HepG2 (cell line): ENCODE measurements around the gene NR5A2. TPM values are rescaled to one million over a fixed set of nuclear protein-coding genes. Genes with fewer than 3 reads are reported as not detected.

Experiments used
- ARNT2 ChIP-seq: sonication (generic); formaldehyde crosslinking; IDR thresholded peaks from 2 replicates; pipeline ENCODE4 v1.8.0; 2022; ENCODE audit warnings: mild to moderate bottlenecking, low read depth, missing genetic modification reagents, moderate library complexity
- GATAD1 ChIP-seq: IDR thresholded peaks from 2 replicates; pipeline ENCODE4 v1.6.1; 2016; ENCODE audit warnings: missing genetic modification reagents, missing compliant biosample characterization
- MIER2 ChIP-seq: IDR thresholded peaks from 2 replicates; pipeline ENCODE4 v1.6.1; 2016; ENCODE audit warnings: missing biosample characterization, missing genetic modification reagents
- MTA1 ChIP-seq: sonication (generic); formaldehyde crosslinking; IDR thresholded peaks from 2 replicates; pipeline ENCODE4 v1.4.0; 2020; ENCODE audit warnings: missing genetic modification reagents, mild to moderate bottlenecking, borderline replicate concordance
- NFYB ChIP-seq: sonication (generic); formaldehyde crosslinking; IDR thresholded peaks from 2 replicates; pipeline ENCODE4 v1.4.0; 2020; ENCODE audit warnings: missing genetic modification reagents
- NR2F1 ChIP-seq, 2 experiments: fragments of 450-650 bp in 1 of 2; formaldehyde crosslinking in 1 of 2; IDR thresholded peaks; 2 replicates each; pipeline versions ENCODE4 v1.5.0 to v1.6.1; 2016 to 2020; ENCODE audit warnings: mild to moderate bottlenecking in 1 of 2, missing compliant biosample characterization in 1 of 2, missing genetic modification reagents in 1 of 2, moderate library complexity in 1 of 2
- PCBP1 ChIP-seq: fragments of 200-400 bp; formaldehyde crosslinking; IDR thresholded peaks from 2 replicates; pipeline ENCODE4 v1.6.1; 2017; ENCODE audit warnings: mild to moderate bottlenecking, low read depth, low read length, borderline replicate concordance
- POLR2G ChIP-seq: fragments of 200-400 bp; formaldehyde crosslinking; IDR thresholded peaks from 2 replicates; pipeline ENCODE4 v1.6.1; 2018; ENCODE audit warnings: mild to moderate bottlenecking, low read depth, low read length, moderate library complexity
- REPIN1 ChIP-seq: sonication (generic); formaldehyde crosslinking; IDR thresholded peaks from 2 replicates; pipeline ENCODE4 v1.8.0; 2022; ENCODE audit warnings: missing genetic modification reagents, low read depth, mild to moderate bottlenecking, borderline replicate concordance
- RXRB ChIP-seq: IDR thresholded peaks from 2 replicates; pipeline ENCODE4 v1.6.1; 2016; ENCODE audit warnings: borderline replicate concordance, missing genetic modification reagents, missing compliant biosample characterization
- SALL2 ChIP-seq: sonication (generic); formaldehyde crosslinking; IDR thresholded peaks from 2 replicates; pipeline ENCODE4 v1.8.1; 2023; ENCODE audit warnings: mild to moderate bottlenecking, missing genetic modification reagents, inconsistent platforms
- SP1 ChIP-seq, 2 experiments: fragments of 450-650 bp in 1 of 2; sonication (generic) in 1 of 2; formaldehyde crosslinking in 1 of 2; IDR thresholded peaks; 2 replicates each; pipeline versions ENCODE4 v1.4.0 to v1.6.1; 2016 to 2020; ENCODE audit warnings: missing genetic modification reagents in 1 of 2
- TCF7L2 ChIP-seq: IDR thresholded peaks from 2 replicates; pipeline ENCODE4 v1.6.1; 2011; ENCODE audit warnings: mild to moderate bottlenecking, low read depth, low read length, moderate library complexity
- ZNF431 ChIP-seq: sonication (generic); formaldehyde crosslinking; IDR thresholded peaks from 2 replicates; pipeline ENCODE4 v1.9.0; 2022; ENCODE audit warnings: missing genetic modification reagents, low read depth, mild to moderate bottlenecking, borderline replicate concordance
- ZNF557 ChIP-seq: sonication (generic); formaldehyde crosslinking; IDR thresholded peaks from 2 replicates; pipeline ENCODE4 v1.4.0; 2020; ENCODE audit warnings: missing genetic modification reagents
- ZNF792 ChIP-seq: IDR thresholded peaks from 2 replicates; pipeline ENCODE4 v1.6.1; 2016
- ZNF841 ChIP-seq: sonication (generic); formaldehyde crosslinking; IDR thresholded peaks from 2 replicates; pipeline ENCODE4 v1.8.1; 2023; ENCODE audit warnings: missing genetic modification reagents, borderline replicate concordance
- polyA plus RNA-seq, 8 experiments: library from polyadenylated mRNA; depleted of rRNA in 3 of 8; stranded (reverse) in 7 of 8; unstranded in 1 of 8; fragments of >200 nt; fragmentation: Illumina TruSeq in 4 of 8; extraction: Trizol in 4 of 8; gene quantifications; 2 replicates each; pipeline versions ENCODE4 v1.2.1 to v1.2.3, GENCODE V29; 2011 to 2016; ENCODE audit warnings: low read depth in 4 of 8, missing spikeins in 1 of 8, mixed read lengths in 1 of 8; ENCODE audit not compliant: insufficient read depth in 1 of 8
- total RNA-seq, 5 experiments: library from RNA; depleted of rRNA; stranded (reverse); fragments of >200 nt; fragmentation: Illumina TruSeq; extraction: Trizol; gene quantifications; 2 replicates each; pipeline ENCODE4 v1.2.3, GENCODE V29; 2016; ENCODE audit warnings: low read depth in 1 of 5
- TF ChIP-seq, protein P1 (sequence below): sonication (generic); formaldehyde crosslinking; IDR thresholded peaks from 2 replicates; pipeline ENCODE4 v1.4.0; 2020; ENCODE audit warnings: missing genetic modification reagents, low read depth, mild to moderate bottlenecking, borderline replicate concordance
- TF ChIP-seq, protein P2 (sequence below): sonication (generic); IDR thresholded peaks from 2 replicates; pipeline ENCODE4 v1.6.1; 2016; ENCODE audit warnings: low read depth, borderline replicate concordance
- TF ChIP-seq, protein P3 (sequence below): sonication (generic); formaldehyde crosslinking; IDR thresholded peaks from 2 replicates; pipeline ENCODE4 v1.5.0; 2020; ENCODE audit warnings: mild to moderate bottlenecking, missing genetic modification reagents
- TF ChIP-seq, protein P4 (sequence below): sonication (generic); formaldehyde crosslinking; IDR thresholded peaks from 2 replicates; pipeline ENCODE4 v1.5.0; 2020; ENCODE audit warnings: mild to moderate bottlenecking, missing genetic modification reagents
- TF ChIP-seq, protein P5 (sequence below): sonication (generic); formaldehyde crosslinking; IDR thresholded peaks from 2 replicates; pipeline ENCODE4 v1.4.0; 2020; ENCODE audit warnings: mild to moderate bottlenecking, missing genetic modification reagents

The NR5A2 gene
- total and polyA plus RNA-seq, 2 of the 13 experiments (the other 11 are each of a cell fraction or from before 2014, with no cell fraction given) = 0.24 to 2.8 TPM

DNA sequence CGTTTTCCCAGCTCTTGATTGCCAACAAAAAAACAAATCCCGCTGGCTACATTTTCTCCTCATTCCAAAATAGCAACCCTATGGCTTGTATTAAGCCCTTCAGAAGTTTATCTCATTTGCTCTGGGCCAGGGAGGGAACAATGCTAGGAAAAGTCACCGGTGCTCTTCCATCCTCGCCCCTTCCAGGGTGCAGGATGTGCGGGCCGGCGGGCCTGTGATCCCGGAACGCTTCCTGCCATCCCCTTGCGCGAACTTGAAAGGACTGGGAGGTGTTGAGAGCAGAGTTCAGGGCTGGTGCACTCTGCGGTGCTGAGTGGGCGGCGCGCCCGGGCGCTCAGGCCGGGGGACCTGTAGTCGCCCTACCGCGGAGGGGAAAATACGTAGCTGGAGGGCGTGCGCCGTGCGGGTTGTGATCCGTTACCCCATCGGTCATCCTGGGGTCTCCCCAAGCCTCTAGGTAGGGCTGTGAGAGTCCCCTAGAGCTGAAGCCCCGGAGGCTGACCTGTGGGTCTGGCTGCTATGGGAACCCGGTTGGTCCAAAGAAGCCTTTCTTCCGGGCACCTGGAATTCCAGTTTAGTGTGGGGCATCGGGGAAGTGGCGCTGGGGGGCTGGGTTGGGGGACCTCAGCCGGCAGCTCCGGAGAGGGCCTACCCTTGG, 13.1 kb downstream of the NR5A2 start (continued):
- TF ChIP-seq, protein P1, sequence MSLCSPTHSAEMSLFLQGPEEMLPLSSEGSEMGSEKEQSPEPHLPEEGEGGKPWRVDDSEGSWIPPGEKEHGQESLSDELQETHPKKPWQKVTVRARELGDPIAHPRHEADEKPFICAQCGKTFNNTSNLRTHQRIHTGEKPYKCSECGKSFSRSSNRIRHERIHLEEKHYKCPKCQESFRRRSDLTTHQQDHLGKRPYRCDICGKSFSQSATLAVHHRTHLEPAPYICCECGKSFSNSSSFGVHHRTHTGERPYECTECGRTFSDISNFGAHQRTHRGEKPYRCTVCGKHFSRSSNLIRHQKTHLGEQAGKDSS (CRISPR knock-in tag) = 0 out of 2 replicates have a peak, but pooled peaks have one; percentile 41
- TF ChIP-seq ZNF431 (CRISPR knock-in tag) = no peak
- no peak for TF ChIP-seq SP1 (IDR thresholded peaks at IDR 0.05)
- peak; percentile 48; the same call in 1 of the 2 replicates for TF ChIP-seq SP1 (CRISPR knock-in tag; IDR thresholded peaks at IDR 0.05)
- TF ChIP-seq MIER2 (CRISPR knock-in tag) = peak; percentile 70; the same call in 1 of the 2 replicates
- TF ChIP-seq, protein P2, sequence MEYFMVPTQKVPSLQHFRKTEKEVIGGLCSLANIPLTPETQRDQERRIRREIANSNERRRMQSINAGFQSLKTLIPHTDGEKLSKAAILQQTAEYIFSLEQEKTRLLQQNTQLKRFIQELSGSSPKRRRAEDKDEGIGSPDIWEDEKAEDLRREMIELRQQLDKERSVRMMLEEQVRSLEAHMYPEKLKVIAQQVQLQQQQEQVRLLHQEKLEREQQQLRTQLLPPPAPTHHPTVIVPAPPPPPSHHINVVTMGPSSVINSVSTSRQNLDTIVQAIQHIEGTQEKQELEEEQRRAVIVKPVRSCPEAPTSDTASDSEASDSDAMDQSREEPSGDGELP = peak; percentile 31; the same call in 1 of the 2 replicates
- TF ChIP-seq TCF7L2 = no peak
- TF ChIP-seq MTA1 (CRISPR knock-in tag) = peak; percentile 76; the same call in 1 of the 2 replicates
- TF ChIP-seq, protein P3, sequence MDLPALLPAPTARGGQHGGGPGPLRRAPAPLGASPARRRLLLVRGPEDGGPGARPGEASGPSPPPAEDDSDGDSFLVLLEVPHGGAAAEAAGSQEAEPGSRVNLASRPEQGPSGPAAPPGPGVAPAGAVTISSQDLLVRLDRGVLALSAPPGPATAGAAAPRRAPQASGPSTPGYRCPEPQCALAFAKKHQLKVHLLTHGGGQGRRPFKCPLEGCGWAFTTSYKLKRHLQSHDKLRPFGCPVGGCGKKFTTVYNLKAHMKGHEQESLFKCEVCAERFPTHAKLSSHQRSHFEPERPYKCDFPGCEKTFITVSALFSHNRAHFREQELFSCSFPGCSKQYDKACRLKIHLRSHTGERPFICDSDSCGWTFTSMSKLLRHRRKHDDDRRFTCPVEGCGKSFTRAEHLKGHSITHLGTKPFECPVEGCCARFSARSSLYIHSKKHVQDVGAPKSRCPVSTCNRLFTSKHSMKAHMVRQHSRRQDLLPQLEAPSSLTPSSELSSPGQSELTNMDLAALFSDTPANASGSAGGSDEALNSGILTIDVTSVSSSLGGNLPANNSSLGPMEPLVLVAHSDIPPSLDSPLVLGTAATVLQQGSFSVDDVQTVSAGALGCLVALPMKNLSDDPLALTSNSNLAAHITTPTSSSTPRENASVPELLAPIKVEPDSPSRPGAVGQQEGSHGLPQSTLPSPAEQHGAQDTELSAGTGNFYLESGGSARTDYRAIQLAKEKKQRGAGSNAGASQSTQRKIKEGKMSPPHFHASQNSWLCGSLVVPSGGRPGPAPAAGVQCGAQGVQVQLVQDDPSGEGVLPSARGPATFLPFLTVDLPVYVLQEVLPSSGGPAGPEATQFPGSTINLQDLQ (CRISPR knock-in tag) = no peak
- TF ChIP-seq REPIN1 = peak; percentile 52; the same call in 1 of the 2 replicates
- TF ChIP-seq, protein P4, sequence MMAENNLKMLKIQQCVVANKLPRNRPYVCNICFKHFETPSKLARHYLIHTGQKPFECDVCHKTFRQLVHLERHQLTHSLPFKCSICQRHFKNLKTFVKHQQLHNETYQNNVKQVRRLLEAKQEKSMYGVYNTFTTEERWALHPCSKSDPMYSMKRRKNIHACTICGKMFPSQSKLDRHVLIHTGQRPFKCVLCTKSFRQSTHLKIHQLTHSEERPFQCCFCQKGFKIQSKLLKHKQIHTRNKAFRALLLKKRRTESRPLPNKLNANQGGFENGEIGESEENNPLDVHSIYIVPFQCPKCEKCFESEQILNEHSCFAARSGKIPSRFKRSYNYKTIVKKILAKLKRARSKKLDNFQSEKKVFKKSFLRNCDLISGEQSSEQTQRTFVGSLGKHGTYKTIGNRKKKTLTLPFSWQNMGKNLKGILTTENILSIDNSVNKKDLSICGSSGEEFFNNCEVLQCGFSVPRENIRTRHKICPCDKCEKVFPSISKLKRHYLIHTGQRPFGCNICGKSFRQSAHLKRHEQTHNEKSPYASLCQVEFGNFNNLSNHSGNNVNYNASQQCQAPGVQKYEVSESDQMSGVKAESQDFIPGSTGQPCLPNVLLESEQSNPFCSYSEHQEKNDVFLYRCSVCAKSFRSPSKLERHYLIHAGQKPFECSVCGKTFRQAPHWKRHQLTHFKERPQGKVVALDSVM (CRISPR knock-in tag) = no peak
- no peak for TF ChIP-seq ZNF841 (CRISPR knock-in tag)
- no peak for TF ChIP-seq PCBP1
- peak; percentile 72; the same call in 1 of the 2 replicates for TF ChIP-seq RXRB
- TF ChIP-seq SALL2 (CRISPR knock-in tag) = 0 out of 2 replicates have a peak, but pooled peaks have one; percentile 22
- TF ChIP-seq NFYB (CRISPR knock-in tag) = no peak
- 0 out of 2 replicates have a peak, but pooled peaks have one; percentile 39 for TF ChIP-seq ZNF792 (CRISPR knock-in tag)
- TF ChIP-seq, protein P5, sequence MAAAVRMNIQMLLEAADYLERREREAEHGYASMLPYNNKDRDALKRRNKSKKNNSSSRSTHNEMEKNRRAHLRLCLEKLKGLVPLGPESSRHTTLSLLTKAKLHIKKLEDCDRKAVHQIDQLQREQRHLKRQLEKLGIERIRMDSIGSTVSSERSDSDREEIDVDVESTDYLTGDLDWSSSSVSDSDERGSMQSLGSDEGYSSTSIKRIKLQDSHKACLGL = no peak
- TF ChIP-seq NR2F1 (CRISPR knock-in tag; IDR thresholded peaks at IDR 0.05) = peak; percentile 66 to 74; a peak in 2 of 4 replicates
- TF ChIP-seq GATAD1 = peak; percentile 54; the same call in 1 of the 2 replicates
- no peak for TF ChIP-seq ZNF557
- no peak for TF ChIP-seq ARNT2 (CRISPR knock-in tag)
- peak; percentile 55 for TF ChIP-seq POLR2G
